Astrocyte of the spinal cord (primary cell): Measurements from ENCODE around the gene GSG1L.

Source experiments
- DNase-seq: peaks from one replicate; pipeline ENCODE4 v3.0.0; 2011; ENCODE audit warnings: low read depth, low spot score
- H3K4me3 ChIP-seq: 2 replicates; pipeline ENCODE4 v1.5.1; 2011; ENCODE audit warnings: low read depth, mild to moderate bottlenecking, low read length, moderate library complexity
- in situ Hi-C: cut with HindIII; loops from 2 replicates; pipeline ENCODE4 v1.10.0; 2017; ENCODE audit warnings: low sequenced_read_pairs
- TF ChIP-seq, protein P1 (sequence below): IDR thresholded peaks from 2 replicates; pipeline ENCODE4 v1.5.1; 2012; ENCODE audit warnings: low read depth, mild to moderate bottlenecking, low read length, inconsistent platforms

Gene GSG1L

DNA sequence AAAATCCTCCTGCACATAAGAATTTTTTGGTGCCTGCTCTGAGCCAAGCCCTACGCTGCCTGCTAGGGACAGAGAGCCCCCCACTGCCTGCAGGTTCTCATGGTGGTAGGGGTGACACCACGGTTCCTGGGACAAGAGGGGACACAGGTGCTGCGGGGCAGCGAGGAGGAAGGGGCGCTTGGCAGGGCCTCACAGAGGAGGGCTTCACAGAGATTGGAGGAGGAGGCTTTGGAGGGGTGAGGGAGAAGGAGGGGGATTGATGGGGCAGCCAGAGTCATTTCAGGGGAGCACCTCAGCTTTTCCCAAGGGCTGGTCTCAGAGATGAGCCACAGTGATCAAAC is 29.8 kb upstream of the GSG1L start:
- no peak overlapping the region for H3K4me3 ChIP-seq
- no peak for DNase-seq
- TF ChIP-seq, protein P1, sequence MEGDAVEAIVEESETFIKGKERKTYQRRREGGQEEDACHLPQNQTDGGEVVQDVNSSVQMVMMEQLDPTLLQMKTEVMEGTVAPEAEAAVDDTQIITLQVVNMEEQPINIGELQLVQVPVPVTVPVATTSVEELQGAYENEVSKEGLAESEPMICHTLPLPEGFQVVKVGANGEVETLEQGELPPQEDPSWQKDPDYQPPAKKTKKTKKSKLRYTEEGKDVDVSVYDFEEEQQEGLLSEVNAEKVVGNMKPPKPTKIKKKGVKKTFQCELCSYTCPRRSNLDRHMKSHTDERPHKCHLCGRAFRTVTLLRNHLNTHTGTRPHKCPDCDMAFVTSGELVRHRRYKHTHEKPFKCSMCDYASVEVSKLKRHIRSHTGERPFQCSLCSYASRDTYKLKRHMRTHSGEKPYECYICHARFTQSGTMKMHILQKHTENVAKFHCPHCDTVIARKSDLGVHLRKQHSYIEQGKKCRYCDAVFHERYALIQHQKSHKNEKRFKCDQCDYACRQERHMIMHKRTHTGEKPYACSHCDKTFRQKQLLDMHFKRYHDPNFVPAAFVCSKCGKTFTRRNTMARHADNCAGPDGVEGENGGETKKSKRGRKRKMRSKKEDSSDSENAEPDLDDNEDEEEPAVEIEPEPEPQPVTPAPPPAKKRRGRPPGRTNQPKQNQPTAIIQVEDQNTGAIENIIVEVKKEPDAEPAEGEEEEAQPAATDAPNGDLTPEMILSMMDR, result no peak
- in situ Hi-C loops, result no loop called here

GRCh38 chr16:28092721-28093384 is 29.3 kb upstream of the GSG1L start:
- no peak overlapping the region for H3K4me3 ChIP-seq
- in situ Hi-C loops, result no loop called here
- DNase-seq, result no peak
- TF ChIP-seq, protein P1, result no peak

- DNase-seq, result no peak
- in situ Hi-C loops, result no loop called here
- TF ChIP-seq, protein P1, result no peak
- no peak overlapping the region for H3K4me3 ChIP-seq
Measured at GRCh38 chr16:28091656-28092055, 28.1 kb upstream of the GSG1L start.

DNA sequence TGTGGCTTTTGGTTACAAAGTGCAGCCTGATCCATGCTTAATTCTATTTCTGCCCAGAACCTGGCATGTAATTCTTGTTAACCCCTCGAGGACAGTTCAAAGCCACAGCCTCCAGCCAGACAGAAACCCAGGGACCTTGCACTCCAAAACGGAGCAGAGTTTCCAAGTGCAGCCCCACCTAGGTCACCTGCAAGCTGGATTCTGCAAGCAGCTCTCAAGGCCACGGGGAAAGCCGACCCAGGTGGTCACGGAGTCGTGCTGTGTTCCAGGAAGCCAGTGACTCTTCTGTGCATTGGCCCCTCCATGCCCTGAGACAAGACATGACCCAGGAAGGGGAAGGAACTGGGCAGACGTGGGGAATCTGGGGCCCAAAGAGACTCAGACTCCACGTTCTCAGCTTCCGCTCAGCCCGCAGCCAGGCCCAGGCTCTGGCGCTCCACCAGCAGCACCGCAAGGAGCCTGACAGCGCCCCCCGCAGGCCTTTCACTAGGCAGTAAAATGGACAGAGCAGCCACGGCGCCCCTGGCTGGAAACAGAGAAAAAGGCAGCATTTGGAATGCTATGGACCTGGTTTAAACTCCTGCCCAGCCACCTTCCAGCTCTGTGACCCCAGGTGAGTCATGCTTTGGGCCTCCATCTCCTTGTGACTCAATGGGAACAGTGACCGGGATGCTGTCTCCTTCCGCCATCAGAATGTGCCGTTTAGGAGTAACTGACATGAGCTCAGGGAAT is 27.3 kb upstream of the GSG1L start:
- no peak overlapping the region for H3K4me3 ChIP-seq
- in situ Hi-C loops, result no loop called here
- DNase-seq, result peak; percentile 43
- TF ChIP-seq, protein P1, result peak; percentile 37

- TF ChIP-seq, protein P1, result no peak
- H3K4me3 ChIP-seq, result no peak overlapping the region
- in situ Hi-C loops, result no loop called here
- no peak for DNase-seq
Measured at GRCh38 chr16:28089992-28090365, 26.5 kb upstream of the GSG1L start.

DNA sequence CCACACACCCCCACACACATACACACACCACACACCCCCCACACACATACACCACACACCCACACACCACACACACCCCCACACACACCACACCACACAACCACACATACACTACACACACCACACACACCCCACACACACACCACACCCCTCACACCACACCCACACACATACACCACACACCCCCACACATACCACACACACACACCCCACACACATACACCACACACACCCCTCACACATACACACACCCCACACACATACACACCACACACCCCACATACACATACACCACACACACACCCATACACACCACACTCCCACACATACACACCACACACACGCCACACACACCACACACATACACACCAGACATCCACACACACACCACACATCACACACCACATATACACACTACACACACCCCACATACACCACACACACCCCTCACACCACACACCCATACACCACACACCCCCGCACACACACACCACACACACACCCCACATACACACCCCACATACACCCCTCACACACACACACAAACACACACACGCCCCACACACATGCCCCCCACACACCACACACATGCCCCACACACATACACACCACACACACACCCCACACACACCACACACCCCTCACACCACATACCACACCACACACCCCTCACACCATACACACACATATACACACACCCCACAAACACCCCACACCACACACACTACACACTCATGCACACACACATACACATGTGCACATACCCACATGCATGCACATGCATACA is 25.9 kb upstream of the GSG1L start:
- TF ChIP-seq, protein P1, result no peak
- no peak overlapping the region for H3K4me3 ChIP-seq
- in situ Hi-C loops, result no loop called here
- DNase-seq, result no peak
